GM12865 (cell line): ENCODE measurements around the gene C14orf132.

ENCODE experiments used
- DNase-seq: peaks from one replicate; pipeline ENCODE4 v3.0.0; 2010; ENCODE audit warnings: low read depth
- H3K4me3 ChIP-seq: 2 replicates; pipeline ENCODE4 v1.5.1; 2011; ENCODE audit warnings: mild to moderate bottlenecking, low read depth, low read length, control low read depth
- TF ChIP-seq, protein P1 (sequence below): IDR thresholded peaks from 2 replicates; pipeline ENCODE4 v1.5.1; 2011; ENCODE audit warnings: low read length, control low read depth, low read depth, inconsistent platforms; ENCODE audit not compliant: insufficient read depth; ENCODE audit errors: missing control alignments

The C14orf132 gene

DNA sequence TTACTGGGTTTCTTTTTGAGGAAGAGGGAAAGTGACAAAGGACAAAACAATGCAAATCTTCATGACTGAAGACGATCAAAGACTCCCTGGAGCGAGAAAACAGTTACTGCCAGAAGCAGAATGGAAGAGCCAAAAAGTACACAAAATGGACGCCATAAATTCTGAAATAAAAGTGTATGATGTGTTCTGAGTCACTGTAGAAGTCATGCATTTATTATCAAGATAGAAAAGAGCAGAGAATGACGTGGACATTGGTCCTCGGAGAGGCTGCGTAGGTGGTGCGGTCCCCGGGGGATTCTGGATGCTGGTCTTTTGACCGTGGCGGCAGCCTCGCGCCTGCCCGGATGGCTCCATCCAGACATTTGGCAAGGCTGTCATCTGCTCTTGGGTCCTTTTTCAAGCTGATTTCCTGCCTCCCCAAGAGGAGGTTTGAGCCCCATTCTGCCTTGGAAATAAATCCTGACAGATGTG is 52.8 kb downstream of the C14orf132 start:
- no peak overlapping the region for H3K4me3 ChIP-seq
- TF ChIP-seq, protein P1, sequence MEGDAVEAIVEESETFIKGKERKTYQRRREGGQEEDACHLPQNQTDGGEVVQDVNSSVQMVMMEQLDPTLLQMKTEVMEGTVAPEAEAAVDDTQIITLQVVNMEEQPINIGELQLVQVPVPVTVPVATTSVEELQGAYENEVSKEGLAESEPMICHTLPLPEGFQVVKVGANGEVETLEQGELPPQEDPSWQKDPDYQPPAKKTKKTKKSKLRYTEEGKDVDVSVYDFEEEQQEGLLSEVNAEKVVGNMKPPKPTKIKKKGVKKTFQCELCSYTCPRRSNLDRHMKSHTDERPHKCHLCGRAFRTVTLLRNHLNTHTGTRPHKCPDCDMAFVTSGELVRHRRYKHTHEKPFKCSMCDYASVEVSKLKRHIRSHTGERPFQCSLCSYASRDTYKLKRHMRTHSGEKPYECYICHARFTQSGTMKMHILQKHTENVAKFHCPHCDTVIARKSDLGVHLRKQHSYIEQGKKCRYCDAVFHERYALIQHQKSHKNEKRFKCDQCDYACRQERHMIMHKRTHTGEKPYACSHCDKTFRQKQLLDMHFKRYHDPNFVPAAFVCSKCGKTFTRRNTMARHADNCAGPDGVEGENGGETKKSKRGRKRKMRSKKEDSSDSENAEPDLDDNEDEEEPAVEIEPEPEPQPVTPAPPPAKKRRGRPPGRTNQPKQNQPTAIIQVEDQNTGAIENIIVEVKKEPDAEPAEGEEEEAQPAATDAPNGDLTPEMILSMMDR, result no peak
- no peak for DNase-seq

- H3K4me3 ChIP-seq, result no peak overlapping the region
- no peak for DNase-seq
- TF ChIP-seq, protein P1, result no peak
Measured at GRCh38 chr14:96092936-96093335, 53.8 kb downstream of the C14orf132 start.

DNA sequence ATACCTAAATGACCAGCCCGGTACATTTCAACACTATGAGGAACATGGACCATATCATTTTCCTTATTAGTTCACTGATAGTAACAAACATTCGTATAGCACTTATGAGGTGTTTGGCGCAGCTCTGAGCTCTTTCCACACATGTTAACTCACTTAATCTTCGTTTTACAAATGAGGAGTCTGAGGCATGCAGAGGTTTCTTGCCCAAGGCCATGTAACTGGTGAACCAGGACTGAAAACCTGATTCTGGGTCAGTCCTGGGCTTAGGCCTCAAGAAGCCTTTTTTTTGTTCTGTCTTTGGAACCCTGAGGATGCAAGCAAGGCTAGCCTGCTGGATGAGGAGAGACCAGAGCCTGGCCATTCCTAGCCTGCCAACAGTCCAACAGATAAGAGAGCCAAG is 55.0 kb downstream of the C14orf132 start:
- TF ChIP-seq, protein P1, result no peak
- no peak overlapping the region for H3K4me3 ChIP-seq
- no peak for DNase-seq

GRCh38 chr14:96094656-96095055 is 55.5 kb downstream of the C14orf132 start:
- no peak overlapping the region for H3K4me3 ChIP-seq
- no peak for DNase-seq
- TF ChIP-seq, protein P1, result no peak

GRCh38 chr14:96095058-96095457 is 55.9 kb downstream of the C14orf132 start:
- no peak overlapping the region for H3K4me3 ChIP-seq
- no peak for DNase-seq

DNA sequence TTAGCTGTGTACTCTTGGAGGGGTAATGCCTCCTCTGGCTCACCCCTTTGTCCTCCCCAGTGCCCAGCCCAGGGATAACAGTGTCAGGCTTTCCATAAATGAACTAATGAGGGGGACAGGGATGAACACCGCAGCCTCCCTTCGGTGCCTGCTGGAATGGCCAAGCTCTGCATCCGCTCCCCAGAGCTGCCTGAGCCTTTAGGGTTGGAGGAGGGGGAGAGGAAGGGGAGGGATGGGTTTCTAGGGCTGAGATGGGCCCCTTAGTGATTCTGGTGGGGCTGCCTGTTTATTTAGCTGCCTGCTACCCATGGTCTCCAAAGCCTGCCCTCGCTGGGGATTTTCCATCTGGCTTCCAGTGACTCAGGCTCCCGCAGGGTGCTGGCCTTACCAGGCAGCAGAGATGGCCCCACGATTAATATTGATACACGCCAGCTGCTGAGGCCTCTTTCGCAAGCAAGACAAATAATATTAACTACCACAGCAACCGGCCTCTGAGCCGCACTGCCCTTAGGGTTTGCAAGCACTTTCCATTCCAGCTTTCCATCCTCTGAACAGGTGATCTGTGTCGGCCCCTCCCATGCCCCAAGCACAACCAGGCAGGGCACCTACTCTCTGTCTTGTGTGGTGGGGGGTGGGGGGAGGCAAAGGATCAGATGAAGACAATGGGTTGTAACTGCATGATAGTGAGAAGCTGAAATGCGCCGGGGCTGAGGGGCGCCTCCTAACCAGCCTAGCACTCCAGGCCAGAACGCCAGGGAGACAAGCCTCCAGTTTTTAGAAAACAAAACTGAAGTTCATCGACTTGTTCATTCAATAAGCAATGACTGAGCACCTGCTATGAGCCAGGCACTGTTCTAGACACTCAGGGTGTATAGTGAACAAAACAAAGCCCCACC is 56.7 kb downstream of the C14orf132 start:
- no peak for DNase-seq
- TF ChIP-seq, protein P1, result no peak

More at GRCh38 chr14:96095058-96095457, 55.9 kb downstream of the C14orf132 start:
- TF ChIP-seq, protein P1, result no peak

More for the DNA sequence above, 56.7 kb downstream of the C14orf132 start:
- no peak overlapping the region for H3K4me3 ChIP-seq
